IPS-11a (cell line): ENCODE results near the gene APOA5.
A peak's percentile ranks its signal among the peaks of the same experiment; 100 is the strongest.
"Not testable (repeated sequence)": the region's sequence is repeated elsewhere in the genome, so short reads cannot be mapped to it uniquely, and the experiment has no call there.

ENCODE experiments used
- H3K4me3 ChIP-seq: one replicate; pipeline ENCODE4 v1.5.1; 2013; ENCODE audit warnings: low read depth, low read length, control low read depth

APOA5 gene

DNA sequence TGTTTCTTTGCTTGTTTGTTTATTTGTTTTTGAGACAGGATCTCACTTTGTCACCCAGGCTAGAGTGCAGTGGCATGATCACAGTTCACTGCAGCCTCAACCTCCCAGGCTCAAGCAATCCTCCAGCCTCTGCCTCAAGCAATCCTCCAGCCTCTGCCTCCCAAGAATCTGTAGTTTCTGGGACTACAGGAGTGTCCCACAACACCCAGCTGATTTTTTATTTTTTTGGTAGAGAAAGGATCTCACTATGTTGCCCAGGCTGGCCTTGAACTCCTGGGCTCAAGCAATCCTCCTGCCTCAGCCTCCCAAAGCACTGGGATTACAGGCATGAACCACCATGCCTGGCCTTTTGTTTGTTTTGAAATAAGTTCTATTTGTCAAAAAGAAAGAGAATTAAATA is 10.0 kb upstream of the APOA5 start:
- H3K4me3 ChIP-seq = not testable (repeated sequence)

DNA sequence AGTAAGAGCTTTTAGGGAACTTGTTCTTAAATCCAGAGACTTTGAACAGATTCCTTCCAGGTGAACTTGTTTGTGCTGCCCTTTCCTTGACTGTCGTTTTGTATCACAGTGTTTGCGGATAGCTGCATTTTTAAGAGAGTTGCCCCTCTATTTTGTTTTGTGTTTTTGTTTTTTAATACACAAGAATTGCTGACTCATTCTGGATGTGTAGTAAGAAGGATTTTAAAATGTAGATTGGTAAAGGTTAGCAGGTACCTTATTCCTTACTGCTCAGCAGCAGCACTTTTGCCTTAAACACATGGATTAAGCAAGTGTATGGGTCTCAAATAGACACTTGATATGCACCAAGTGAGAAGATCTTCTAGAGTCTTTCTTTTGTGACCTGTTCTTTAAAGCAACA is 8.9 kb upstream of the APOA5 start:
- H3K4me3 ChIP-seq = no peak overlapping the region

DNA sequence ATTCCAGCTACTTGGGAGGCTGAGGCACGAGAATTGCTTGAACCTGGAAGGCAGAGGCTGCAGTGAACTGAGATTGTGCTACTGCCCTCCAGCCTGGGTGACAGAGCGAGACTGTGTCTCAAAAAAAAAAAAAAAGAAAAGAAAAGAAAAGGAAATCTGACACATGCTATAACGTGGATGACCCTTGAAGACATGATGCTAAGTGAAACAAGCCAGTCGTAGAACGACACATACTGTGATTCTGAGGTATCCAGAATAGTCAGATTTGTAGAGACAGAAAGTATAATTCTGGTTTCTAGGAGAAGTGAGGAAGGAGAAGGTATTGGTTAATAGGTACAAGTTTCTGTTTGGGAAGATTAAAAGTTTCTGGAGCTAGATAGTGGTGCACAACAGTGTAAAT is 6.7 kb upstream of the APOA5 start:
- no peak overlapping the region for H3K4me3 ChIP-seq

DNA sequence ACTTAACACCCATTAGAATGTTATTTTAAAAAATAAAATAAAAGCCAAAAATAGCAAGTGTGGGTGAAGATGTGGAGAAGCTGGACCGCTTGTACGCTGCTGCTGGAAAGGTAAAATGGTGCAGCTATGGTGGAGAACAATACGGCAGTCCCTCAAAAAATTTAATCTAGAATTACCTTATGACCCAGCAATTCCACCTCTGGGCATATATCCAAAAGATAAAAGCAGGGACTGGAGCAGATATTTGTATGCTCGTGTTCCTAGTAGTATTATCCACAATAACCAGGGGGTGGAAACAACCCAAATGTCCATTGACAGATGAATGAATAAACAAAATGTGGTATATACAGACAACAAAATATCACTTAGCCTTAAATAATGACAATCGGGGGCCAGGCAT is 6.1 kb upstream of the APOA5 start:
- no peak overlapping the region for H3K4me3 ChIP-seq

DNA sequence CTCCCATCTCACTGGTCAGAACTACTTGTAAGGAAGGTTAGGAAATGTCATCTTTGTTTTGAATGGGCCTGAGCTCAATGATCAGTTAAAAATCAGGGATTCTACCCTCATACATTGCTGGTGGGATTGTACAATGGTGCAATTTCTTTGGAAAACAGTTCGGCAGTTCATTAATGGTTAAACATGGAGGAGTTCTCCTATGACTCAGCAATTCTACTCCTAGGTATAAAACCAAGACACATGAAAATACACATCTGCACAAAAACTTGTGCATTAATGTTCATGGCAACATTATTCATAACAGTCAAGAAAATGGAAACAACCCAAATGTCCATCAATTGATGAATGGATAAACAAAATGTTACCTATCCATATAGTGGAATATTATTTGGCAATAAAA is 4.9 kb upstream of the APOA5 start:
- no peak overlapping the region for H3K4me3 ChIP-seq

DNA sequence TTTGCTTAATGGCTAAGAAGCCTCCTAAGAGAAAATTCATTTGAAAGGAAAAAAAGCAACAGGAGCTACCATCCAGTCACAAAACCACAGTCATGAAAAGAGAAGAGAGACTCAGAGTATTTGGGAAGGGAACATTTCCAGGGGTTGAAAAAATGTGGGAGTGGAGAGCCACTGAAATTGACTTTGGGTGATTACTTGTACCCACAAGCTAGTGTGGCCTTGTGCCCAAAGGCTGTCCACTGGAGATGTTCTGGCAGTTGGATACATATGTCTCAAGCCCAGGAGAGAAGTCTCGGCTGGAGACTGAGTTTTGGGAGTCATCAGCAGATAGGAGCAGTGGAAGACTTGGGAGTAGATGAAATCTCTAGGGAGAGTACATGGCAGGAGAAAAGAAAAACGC is 3.2 kb upstream of the APOA5 start:
- H3K4me3 ChIP-seq = no peak overlapping the region

DNA sequence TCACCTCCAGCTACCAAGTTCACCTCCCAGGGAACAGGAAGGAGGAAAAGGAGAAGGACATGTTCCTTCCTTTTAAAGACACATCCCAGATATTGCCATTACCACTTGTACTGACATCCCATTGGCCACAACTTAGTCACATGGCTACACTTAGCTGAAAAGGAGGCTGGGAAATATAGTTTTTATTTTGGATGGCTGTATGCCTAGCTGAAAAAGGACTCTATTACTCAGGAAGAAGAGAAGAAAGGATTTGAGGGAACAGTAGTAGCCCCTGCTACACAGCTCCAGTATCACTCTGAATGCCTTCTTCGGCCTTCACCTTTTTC is 2.1 kb upstream of the APOA5 start:
- no peak overlapping the region for H3K4me3 ChIP-seq

DNA sequence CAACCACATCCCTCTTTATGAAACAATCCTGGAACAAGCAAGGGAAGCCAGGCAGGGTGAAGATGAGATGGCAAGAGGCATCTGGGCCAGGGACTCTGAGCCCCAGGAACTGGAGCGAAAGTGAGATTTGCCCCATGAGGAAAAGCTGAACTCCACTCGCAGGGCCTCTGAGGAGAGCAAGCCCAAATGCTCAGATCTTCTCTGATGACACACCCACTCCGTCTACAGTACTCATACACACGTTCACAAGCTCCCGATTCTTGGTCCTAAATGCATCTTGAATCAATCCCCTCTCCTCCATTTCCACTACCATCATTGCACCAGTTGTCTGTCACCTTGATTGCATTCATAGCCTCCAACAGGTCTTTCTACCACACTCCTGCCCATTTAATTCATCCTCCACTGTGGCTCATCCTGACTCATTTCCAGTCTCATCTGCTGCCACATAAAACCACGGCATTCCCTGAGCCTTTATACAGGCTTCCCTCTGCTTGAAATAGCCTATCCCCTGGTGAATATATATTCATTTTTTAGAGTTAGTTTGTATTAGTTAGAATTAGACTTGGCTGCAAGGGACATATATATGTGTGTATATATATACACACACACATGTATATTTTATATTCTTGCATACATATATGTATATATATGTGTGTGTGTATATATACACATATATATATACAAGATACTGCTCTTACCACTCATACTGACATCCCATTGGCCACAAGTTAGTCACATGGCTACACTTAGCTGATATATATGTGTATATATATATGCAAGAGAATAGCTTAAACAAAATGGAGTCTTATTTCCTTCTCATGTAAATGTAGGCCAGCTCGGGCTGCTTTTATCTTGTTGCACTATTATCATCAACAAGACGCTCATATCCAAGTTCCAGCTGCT is 1.4 kb upstream of the APOA5 start:
- H3K4me3 ChIP-seq = no peak overlapping the region

DNA sequence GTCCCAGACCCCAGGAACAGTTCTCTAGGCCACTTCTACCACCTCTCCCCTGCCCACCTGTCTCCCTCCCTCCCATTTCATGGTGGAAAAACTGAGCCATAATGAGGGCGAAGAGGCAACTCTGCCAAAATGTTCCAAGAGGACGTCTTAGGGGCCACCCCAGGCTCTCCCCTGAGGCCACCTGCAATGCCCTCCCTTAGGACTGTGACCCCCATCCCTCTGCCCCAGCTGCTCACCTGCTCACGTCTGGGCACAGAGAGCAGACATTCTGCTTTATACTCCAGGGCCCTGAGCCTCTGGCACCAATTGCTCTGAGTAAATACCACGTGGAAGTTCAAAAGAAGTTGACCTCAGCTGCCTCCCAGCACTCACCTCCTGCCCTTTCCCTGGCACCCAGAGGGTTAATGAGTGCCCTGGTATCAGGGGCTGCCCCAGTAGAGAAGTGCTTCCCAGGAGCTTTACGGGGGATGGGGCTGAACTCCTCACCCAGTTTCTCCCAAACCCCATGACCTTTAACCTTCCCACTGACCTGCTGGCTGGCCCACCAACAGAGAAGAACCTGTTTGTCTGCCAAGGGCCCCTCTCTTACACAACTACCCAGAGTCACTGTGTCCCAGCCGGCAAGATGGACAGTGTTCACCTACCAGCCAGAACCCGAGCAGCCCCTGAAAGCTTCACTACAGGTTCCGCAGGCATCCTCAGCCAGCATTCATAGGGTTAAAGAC is 627 bp upstream of the APOA5 start:
- no peak overlapping the region for H3K4me3 ChIP-seq

DNA sequence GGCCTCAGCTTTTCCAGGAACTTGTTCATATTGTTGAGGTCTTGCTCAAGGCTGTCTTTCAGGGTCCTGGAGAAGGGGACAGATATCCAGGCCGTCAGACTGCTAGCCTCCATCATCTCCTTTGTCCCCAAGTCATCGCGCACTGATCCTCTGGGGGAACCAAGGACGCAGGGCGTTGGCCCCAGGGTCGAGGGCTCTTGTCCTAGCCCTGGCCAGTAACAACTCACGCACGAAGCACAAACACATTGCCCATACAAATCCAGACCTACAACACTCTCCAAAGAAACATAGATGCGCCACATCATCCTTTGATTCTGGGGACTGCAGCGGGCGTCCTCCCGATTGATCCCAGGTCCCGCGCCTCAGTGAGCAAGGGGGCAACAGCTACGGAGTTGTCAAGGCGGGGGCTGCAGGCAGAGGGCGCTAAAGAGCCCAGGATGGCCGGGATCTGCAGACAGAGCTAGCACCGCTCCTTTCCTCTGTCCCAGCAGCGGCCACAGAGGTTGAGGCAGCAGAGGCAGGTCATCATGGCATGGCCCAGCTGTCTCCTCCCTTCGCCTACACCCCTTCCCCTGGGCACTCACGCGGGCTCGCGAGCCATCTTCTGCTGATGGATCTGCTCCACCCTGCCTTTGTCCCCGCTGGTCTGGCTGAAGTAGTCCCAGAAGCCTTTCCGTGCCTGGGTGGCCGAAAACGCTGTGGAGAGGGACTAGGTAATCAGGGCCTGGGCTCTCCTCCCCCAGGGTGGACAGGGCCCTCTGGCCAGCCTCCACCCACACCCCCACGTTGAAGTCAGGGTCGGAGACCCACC is 472 bp downstream of the APOA5 start:
- H3K4me3 ChIP-seq = no peak overlapping the region

DNA sequence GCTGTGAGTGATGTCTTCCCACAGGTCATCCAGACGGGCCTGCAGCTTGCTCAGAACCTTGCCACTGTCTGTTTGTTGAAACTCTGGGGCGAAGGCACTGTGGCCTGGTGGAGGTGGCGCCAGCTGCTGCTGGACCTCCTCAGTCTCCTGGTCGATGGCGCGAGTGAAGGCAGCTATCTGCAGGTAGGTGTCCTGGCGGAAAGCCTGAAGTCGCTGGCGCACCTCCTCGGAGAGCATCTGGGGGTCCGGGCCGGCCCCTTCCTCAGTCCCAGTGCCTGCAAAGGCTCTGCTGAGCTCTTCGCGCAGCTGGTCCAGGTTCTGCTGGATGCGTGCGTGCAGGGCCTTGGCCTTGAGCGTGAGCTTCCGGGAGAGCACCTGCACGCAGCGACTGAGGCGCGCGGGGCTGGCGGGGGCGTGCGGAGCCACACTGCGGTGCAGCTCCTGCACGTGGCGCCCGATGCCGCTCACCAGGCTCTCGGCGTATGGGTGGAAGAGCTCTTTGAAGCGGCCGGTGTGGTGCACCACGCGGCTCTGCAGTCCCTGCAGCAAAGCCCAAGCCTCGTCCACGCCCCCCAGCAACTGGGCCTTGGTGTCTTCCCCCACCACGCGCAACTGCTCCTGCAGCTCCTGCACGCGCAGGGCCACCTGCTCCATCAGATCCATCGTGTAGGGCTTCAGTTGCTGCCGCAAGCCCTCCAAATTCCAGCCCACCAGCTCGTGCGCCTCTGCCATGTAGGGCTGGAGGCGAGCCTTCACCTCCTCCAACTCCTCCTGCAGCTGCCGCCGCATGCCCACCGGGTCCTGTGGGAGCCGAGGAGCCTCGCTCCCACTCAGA is 1.3 kb downstream of the APOA5 start:
- H3K4me3 ChIP-seq = no peak overlapping the region

DNA sequence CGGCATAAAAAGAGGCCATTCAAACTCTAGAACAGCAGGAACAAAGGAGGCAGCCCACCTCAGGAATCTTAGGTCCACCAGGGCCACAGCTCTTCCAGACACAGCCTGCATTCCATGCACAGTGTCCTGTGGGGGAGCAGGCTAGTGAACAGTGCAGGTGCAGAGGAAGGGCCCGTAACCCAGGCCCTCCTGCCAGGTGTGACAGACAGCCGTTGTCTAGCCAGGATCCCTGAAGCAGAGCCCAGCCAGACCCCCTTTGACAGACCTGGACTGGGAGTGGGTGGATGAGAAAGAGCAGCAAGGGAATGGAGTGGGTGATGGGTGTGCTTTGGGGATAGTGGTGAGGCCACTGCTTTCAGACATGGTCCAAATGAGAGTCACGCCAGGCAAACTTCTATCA is 2.7 kb downstream of the APOA5 start:
- no peak overlapping the region for H3K4me3 ChIP-seq

DNA sequence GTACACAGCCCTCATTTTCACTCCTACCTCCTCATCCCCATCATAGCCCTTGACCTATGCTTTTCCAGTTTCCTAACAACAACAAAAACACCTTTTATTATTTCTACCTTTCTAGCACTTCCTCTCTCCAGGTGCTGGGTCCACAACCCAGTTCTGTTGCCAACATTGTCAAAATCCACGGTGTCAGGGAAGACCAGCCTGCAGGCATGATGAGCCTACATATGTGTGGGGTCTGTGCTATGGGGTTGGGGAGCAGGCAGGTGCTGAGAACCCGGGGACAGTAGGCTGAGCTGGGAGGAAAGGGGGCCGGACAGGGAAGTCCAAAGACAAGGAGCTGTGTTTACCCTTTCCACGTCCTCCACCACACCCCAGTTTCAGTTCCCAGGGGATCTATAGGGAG is 3.1 kb downstream of the APOA5 start:
- H3K4me3 ChIP-seq = peak overlapping the region; percentile 83

DNA sequence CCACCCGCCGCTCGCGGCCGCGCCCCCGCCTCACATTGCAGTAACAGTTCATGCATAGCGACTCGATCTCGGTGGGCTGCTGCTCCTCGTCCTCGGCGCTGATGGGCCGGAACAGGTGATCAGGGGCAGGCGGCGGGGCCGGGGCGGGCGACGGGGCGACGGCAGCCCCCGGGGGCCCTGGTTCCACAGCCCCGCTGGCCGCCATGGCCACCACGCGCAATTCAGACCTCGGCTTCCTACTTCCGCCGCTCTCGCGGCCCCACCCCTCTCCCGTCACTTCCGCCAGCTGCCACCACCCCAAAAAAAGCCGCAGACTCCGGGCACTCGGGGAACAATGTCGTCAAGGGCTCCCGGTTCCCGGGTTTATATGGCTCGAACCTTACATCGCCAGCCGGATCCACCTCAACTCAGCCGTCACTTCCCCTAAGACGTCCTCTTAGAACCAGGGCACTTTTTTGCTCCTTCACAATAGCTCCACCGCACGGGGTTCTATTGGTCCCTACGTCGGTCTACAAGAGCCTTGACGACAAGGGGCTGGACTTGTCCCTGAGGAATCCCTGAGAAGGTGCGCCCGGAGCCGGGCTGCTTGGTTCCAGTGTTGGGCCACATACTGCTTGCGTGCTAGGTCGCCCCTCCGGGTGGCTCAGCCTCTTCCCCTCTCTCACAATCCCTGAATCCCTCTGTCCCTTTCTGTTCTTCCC is 3.7 kb downstream of the APOA5 start, which contains the start of gene ZPR1:
Gene ZPR1 (minus strand): TSS at position 238 of the 701 bp plus-strand sequence. CDS start 33 bp downstream, at position 205.
- H3K4me3 ChIP-seq = peak within 1 kb of the TSS; percentile 83

DNA sequence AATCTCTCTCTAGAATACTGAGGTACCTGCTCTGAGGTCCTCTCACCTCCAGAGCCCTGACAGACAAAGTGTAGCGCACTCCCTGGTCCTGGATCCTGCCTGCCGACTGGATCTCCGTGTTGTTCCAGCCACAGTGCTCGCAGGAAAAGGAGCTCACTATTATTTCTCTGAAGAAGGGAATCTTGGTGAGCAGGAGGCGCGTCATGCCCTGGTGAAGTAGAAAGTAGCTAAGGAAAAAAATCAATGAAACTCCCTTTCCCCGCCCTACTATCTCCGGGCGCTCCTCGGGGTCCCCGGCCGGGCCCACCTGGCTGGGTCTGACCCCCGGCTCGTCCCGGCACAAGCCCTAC is 4.3 kb downstream of the APOA5 start:
- peak overlapping the region; percentile 83 for H3K4me3 ChIP-seq

DNA sequence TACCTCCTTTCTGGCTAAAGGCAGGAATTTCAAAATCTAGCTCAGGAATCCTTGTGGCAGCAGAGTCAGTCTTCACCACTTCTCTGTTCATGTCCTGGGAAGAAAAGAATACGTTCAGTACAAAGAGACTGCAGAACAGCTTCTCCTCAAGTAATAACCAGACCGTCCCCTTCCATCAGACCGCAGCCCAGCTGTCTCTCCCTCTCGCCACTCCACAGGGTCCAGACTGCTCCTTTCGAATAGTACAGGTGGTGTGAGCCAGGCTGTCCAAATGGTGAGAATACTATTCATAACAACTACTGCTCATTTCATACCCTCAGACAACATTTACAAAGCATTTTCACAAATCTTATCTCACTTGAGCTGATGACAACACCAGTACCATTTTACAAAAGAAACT is 4.7 kb downstream of the APOA5 start:
- peak overlapping the region; percentile 83 for H3K4me3 ChIP-seq

DNA sequence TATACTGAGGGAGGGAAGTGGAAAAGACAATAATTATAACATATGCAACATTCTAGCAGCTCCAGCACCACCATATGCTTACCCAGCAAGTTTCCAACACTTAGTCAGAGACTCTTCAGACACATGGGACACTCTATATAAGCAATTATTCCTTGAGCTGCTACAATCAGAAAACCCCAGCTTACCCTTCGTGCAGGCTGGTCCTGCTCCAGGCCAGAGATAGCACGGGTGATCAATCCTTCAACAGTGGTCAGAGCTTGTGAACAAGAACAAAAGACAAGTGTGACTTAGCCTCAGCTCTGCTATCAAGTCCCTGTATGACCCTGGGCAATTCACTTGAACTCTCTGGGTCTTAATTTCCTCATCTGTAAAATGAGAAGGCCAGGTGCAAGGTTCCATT is 5.4 kb downstream of the APOA5 start:
- H3K4me3 ChIP-seq = no peak overlapping the region

DNA sequence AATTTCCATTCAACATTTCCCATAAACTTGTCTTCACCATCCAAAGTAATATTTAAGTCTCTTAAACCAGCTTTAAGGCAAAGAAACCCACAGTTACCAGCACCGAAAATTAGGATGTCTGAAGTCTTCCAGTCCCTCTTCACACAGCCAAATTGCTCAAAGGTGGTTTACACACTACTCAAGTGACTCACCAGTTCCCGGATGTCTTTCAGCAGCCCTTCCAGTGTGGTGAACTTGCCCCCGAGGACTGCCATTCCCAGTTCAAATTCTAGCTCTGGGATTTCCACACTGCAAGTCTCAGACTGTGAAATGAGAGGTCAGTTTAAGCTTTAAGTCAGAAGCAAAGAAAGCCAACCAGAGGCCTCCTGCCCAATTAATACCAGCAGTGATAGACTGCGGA is 9.0 kb downstream of the APOA5 start:
- H3K4me3 ChIP-seq = no peak overlapping the region

DNA sequence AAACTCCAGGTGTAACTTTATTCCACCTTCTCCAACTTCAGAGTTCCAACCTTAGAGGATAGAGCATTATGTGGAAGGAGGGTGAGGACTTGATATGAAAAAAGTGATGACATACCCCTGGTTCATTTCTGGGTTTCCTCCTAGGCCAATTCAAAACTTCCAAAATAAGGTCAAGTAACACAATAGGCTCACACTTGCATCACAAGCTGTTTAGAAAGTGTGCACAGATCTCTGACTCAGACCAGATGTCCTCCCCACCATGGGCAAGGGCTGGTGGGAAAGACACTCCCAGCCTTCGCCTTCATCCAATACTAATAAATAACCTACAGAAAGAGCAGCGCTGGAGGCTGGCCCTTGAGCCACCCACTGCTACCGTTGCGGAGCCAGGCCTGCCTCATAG is 13.1 kb downstream of the APOA5 start:
- no peak overlapping the region for H3K4me3 ChIP-seq

DNA sequence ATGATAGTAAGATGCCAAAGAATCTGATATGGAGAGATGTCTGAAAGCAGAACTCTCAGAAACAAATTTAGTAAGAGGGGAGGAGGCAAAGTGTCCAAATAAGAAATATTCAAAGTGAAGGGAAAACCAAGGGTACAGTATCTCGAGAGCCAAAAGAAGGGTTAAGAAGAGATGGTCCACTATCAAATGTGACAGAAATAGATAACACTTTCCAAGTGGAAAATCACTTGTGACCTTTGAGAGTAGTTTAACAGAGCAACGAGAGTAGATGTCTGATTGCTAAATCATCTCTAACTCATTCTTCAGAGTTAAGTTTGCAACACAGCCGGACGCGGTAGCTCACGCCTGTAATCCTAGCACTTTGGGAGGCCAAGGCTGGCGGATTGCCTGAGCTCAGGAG is 14.6 kb downstream of the APOA5 start:
- no peak overlapping the region for H3K4me3 ChIP-seq
